Measurements from ENCODE around the gene PEAK3. TPM values are rescaled to one million over a fixed set of nuclear protein-coding genes. Genes with fewer than 3 reads are reported as not detected.
A peak's percentile ranks its signal among the peaks of the same experiment; 100 is the strongest.

PEAK3 gene
- total and polyA plus RNA-seq, 2 donors (not counting 1 experiment from before 2014, with no cell fraction given): 0.18 to 0.71 TPM

GRCh38 chr19:2249010-2249866 lies 32.7 kb downstream of the PEAK3 start, which contains the start of gene AMH:
Gene AMH, plus strand, starts transcription at chr19:2249323. Its CDS starts 10 bp downstream, at chr19:2249333.
- ChIA-PET CTCF (interaction anchor here (1.2 kb wide), 2 partner anchors 23 to 48 kb away, joined by 3 to 4 read pairs; no protein-coding TSS in a partner anchor), POLR2A (interaction anchor here (0.5 kb wide), 1 partner anchor 373 kb away, joined by 4 read pairs; no protein-coding TSS in a partner anchor)
- Mint-ChIP-seq H3K27me3 (no peaks in the 10 kb centered on the region), H3K27ac (no peak within 1 kb of the TSS), H3K4me3 (no peak within 1 kb of the TSS), H3K9me3 (ENCODE audit: insufficient read depth) (no peaks in the 10 kb centered on the region), H3K4me1 (peaks cover 23% of the 10 kb centered on the region)
- H3K9me3 ChIP-seq (ENCODE audit: control extremely low read depth in 1 of 3, control insufficient read depth in 2 of 3, insufficient read depth in 1 of 3, low read length in 2 of 3): peaks cover 0 to 15% (median 0%) of the 10 kb centered on the region in 3 donors
- 89% methylated on average over 21 of the region's 27 CpGs for WGBS (ENCODE audit: insufficient coverage)
- H3K4me1 ChIP-seq (ENCODE audit: control insufficient read depth in 2 of 2, insufficient read depth in 2 of 2, low read length in 2 of 2): peaks cover 30 to 36% of the 10 kb centered on the region in 2 donors
- intact Hi-C loops (cut with micrococcal nuclease): no loop called here
- H3K4me2 ChIP-seq (replicated peaks; ENCODE audit: low read depth, low read length, poor library complexity, severe bottlenecking): peak within 1 kb of the TSS; percentile 100
- no peak within 1 kb of the TSS for H3K9ac ChIP-seq (ENCODE audit: low read length)
- peaks cover 0 to 43% of the 10 kb centered on the region in 2 experiments for H3K36me3 ChIP-seq (replicated peaks in 1 of 2; ENCODE audit: control extremely low read depth in 1 of 2, control insufficient read depth in 1 of 2, extremely low read depth in 1 of 2, insufficient read depth in 2 of 2, low read length in 1 of 2)
- H2AFZ ChIP-seq (ENCODE audit: insufficient read depth, low read depth, low read length, poor library complexity, severe bottlenecking): no peak within 1 kb of the TSS
- peaks cover 0 to 38% (median 14%) of the 10 kb centered on the region in 4 experiments for H3K27me3 ChIP-seq (replicated peaks in 1 of 4; ENCODE audit: control extremely low read depth in 1 of 4, control insufficient read depth in 3 of 4, insufficient read depth in 4 of 4, low read length in 3 of 4)
- ATAC-seq (ENCODE audit: low read depth): no peak
- H3K4me3 ChIP-seq (ENCODE audit: control extremely low read depth in 1 of 5, extremely low read depth in 1 of 5, insufficient read depth in 1 of 5, low read depth in 2 of 5, low read length in 4 of 5): no peak within 1 kb of the TSS
- no peak within 1 kb of the TSS for H3K27ac ChIP-seq (ENCODE audit: low read length in 2 of 2)
- H4K20me1 ChIP-seq (ENCODE audit: control insufficient read depth, insufficient read depth, low read length, poor library complexity, severe bottlenecking): peaks cover 72% of the 10 kb centered on the region
- no peak for DNase-seq
- peaks cover 27% of the 10 kb centered on the region for H3K79me2 ChIP-seq (ENCODE audit: control insufficient read depth, insufficient read depth, low read length)
- TF ChIP-seq EZH2 (IDR thresholded peaks at IDR 0.05; ENCODE audit: borderline replicate concordance, insufficient read depth, low read depth, low read length, poor library complexity, severe bottlenecking) (no peak), CTCF (IDR thresholded peaks at IDR 0.05) (no peak)

Data from B cell (primary cell).